GM23338 (cell line): ENCODE results near the gene EEF2K. TPM values are rescaled to one million over a fixed set of nuclear protein-coding genes. Genes with fewer than 3 reads are reported as not detected.

Source experiments
- ATAC-seq: fragments of 200-7000 bp; cut with Tn5 transposase; 3 replicates; pipeline ENCODE4 v1.9.1; 2020
- DNase-seq: peaks from one replicate; pipeline ENCODE4 v3.0.0-alpha.2; 2015; ENCODE audit warnings: low spot score
- H2AFZ ChIP-seq: fragments of 200-600 bp; sonication (generic); 2 replicates; pipeline ENCODE4 v1.8.0; 2016; ENCODE audit warnings: antibody characterized with exemption, mild to moderate bottlenecking, moderate library complexity
- H3F3A ChIP-seq: fragments of 200-600 bp; sonication (generic); replicated peaks from 2 replicates; pipeline ENCODE4 v1.8.0; 2017; ENCODE audit warnings: antibody characterized with exemption, mixed run types, low read depth
- H3K27ac ChIP-seq: fragments of 200-600 bp; sonication (generic); 2 replicates; pipeline ENCODE4 v1.6.1; 2016; ENCODE audit warnings: low read depth
- H3K27me3 ChIP-seq: fragments of 200-600 bp; sonication (generic); 2 replicates; pipeline ENCODE4 v1.8.0; 2016; ENCODE audit warnings: mild to moderate bottlenecking, mixed run types, moderate library complexity; ENCODE audit not compliant: insufficient read depth
- H3K36me3 ChIP-seq: fragments of 200-600 bp; sonication (generic); 2 replicates; pipeline ENCODE4 v1.8.0; 2016; ENCODE audit warnings: mild to moderate bottlenecking; ENCODE audit not compliant: insufficient read depth
- H3K4me1 ChIP-seq: fragments of 200-600 bp; sonication (generic); 2 replicates; pipeline ENCODE4 v1.8.0; 2016; ENCODE audit warnings: mild to moderate bottlenecking, moderate library complexity; ENCODE audit not compliant: insufficient read depth
- H3K4me2 ChIP-seq: fragments of 200-600 bp; sonication (generic); 2 replicates; pipeline ENCODE4 v1.7.1; 2017; ENCODE audit warnings: mixed run types
- H3K4me3 ChIP-seq: fragments of 200-600 bp; sonication (generic); 2 replicates; pipeline ENCODE4 v1.6.1; 2016; ENCODE audit warnings: mixed run types
- H3K79me2 ChIP-seq: fragments of 200-600 bp; sonication (generic); replicated peaks from 2 replicates; pipeline ENCODE4 v1.8.0; 2017; ENCODE audit warnings: mild to moderate bottlenecking; ENCODE audit not compliant: insufficient read depth
- H3K9me2 ChIP-seq: fragments of 200-600 bp; sonication (generic); 2 replicates; pipeline ENCODE4 v1.8.0; 2017; ENCODE audit not compliant: insufficient read depth
- H4K20me1 ChIP-seq: fragments of 200-600 bp; sonication (generic); replicated peaks from 2 replicates; pipeline ENCODE4 v1.8.0; 2017; ENCODE audit warnings: mild to moderate bottlenecking; ENCODE audit not compliant: insufficient read depth
- H3K27ac Mint-ChIP-seq: 2 replicates; pipeline ENCODE4 v1.8.0; 2020; ENCODE audit warnings: inconsistent platforms, mild to moderate bottlenecking, moderate library complexity, mixed read lengths
- H3K27me3 Mint-ChIP-seq: 3 replicates; pipeline ENCODE4 v1.8.0; 2022; ENCODE audit warnings: low read depth, mild to moderate bottlenecking, moderate library complexity, mixed read lengths, inconsistent platforms; ENCODE audit not compliant: insufficient read depth, poor library complexity
- H3K36me3 Mint-ChIP-seq: 3 replicates; pipeline ENCODE4 v1.8.0; 2021; ENCODE audit warnings: low read depth, mild to moderate bottlenecking, inconsistent platforms, moderate library complexity, mixed read lengths
- H3K4me1 Mint-ChIP-seq: 3 replicates; pipeline ENCODE4 v1.8.0; 2020; ENCODE audit warnings: mild to moderate bottlenecking, inconsistent platforms, mixed read lengths
- H3K4me3 Mint-ChIP-seq: 3 replicates; pipeline ENCODE4 v1.8.0; 2021; ENCODE audit warnings: moderate library complexity, mild to moderate bottlenecking, inconsistent platforms, mixed read lengths
- H3K9me3 Mint-ChIP-seq: 3 replicates; pipeline ENCODE4 v1.8.0; 2020; ENCODE audit warnings: moderate library complexity, mild to moderate bottlenecking, inconsistent platforms, mixed read lengths
- CREB1 ChIP-seq: fragments of 250-450 bp; sonication (Bioruptor Pico); IDR thresholded peaks from 2 replicates; pipeline ENCODE4 v1.5.0; 2020; ENCODE audit warnings: low read depth, mild to moderate bottlenecking, moderate library complexity
- CTCF ChIP-seq, 2 experiments: fragments of 200-600 bp in 1 of 2; sonication (generic) in 1 of 2; conservative IDR thresholded peaks; 2 replicates each; pipeline versions ENCODE4 v1.5.1 to v1.6.1; 2016 to 2017; ENCODE audit warnings: antibody characterized with exemption in 2 of 2, low read depth in 2 of 2, mild to moderate bottlenecking in 2 of 2, moderate library complexity in 1 of 2
- EZH2 ChIP-seq: fragments of 200-600 bp; sonication (generic); IDR thresholded peaks from one replicate; pipeline ENCODE4 v1.8.0; 2017; ENCODE audit warnings: antibody characterized with exemption, mild to moderate bottlenecking, low read depth; ENCODE audit not compliant: unreplicated experiment
- EZH2phosphoT487 ChIP-seq: fragments of 200-600 bp; sonication (generic); IDR thresholded peaks from one replicate; pipeline ENCODE4 v1.8.1; 2018; ENCODE audit warnings: antibody characterized with exemption; ENCODE audit not compliant: unreplicated experiment
- JUNB ChIP-seq: IDR thresholded peaks from one replicate; pipeline ENCODE4 v1.6.1; 2016; ENCODE audit warnings: antibody characterized with exemption; ENCODE audit not compliant: unreplicated experiment
- ZNF462 ChIP-seq: fragments of 250-450 bp; sonication (Bioruptor Pico); IDR thresholded peaks from 2 replicates; pipeline ENCODE4 v1.5.0; 2020; ENCODE audit warnings: mild to moderate bottlenecking, moderate library complexity
- polyA plus RNA-seq: library from polyadenylated mRNA; unstranded; fragments of >200 nt; fragmentation: Nextera tagmentation; extraction: Ambion mirVana; gene quantifications from 2 replicates; pipeline ENCODE4 v1.2.1, GENCODE V29; 2016
- total RNA-seq: library from RNA; depleted of rRNA; stranded (reverse); fragments of >200 nt; shearing (Covaris generic); gene quantifications from 2 replicates; pipeline ENCODE4 v1.2.3, GENCODE V29; 2014

The EEF2K gene
- total and polyA plus RNA-seq, 2 experiments from 2014 or later = 5.4 to 23.9 TPM

GRCh38 chr16:22321340-22322001, 115.4 kb downstream of the EEF2K start:
- no peak overlapping the region for H2AFZ ChIP-seq
- Mint-ChIP-seq H3K4me3 (no peak overlapping the region), H3K27ac (peak overlapping the region; percentile 92), H3K27me3 (peaks cover 11% of the 10 kb centered on the region), H3K4me1 (peaks cover 2% of the 10 kb centered on the region; the same call in 1 of the 3 replicates), H3K36me3 (peaks cover 74% of the 10 kb centered on the region), H3K9me3 (no peaks in the 10 kb centered on the region)
- H3F3A ChIP-seq = peaks cover 21% of the 10 kb centered on the region
- ATAC-seq (peak; percentile 80), DNase-seq (peak; percentile 91)
- peaks cover 20% of the 10 kb centered on the region for H3K36me3 ChIP-seq
- H3K27me3 ChIP-seq = no peaks in the 10 kb centered on the region
- no peak overlapping the region for H3K4me3 ChIP-seq
- H3K4me2 ChIP-seq = no peak overlapping the region
- no peaks in the 10 kb centered on the region for H3K4me1 ChIP-seq
- TF ChIP-seq CTCF (conservative IDR thresholded peaks at IDR 0.05; ENCODE audit: low read depth in 2 of 2) (peak; percentile 96 to 99), CREB1 (CRISPR knock-in tag) (peak; percentile 52), EZH2phosphoT487 (no peak), ZNF462 (CRISPR knock-in tag) (no peak), EZH2 (no peak), JUNB (no peak)
- peaks cover 4% of the 10 kb centered on the region for H4K20me1 ChIP-seq
- peaks cover 11% of the 10 kb centered on the region for H3K79me2 ChIP-seq
- H3K27ac ChIP-seq = 0 out of 2 replicates have a peak overlapping the region, but pooled peaks have one; percentile 72
- no peaks in the 10 kb centered on the region for H3K9me2 ChIP-seq
